DMS153 treated with DMSO at 0.1 percent for 48 hours (cell line): Measurements from ENCODE around the gene BTG4.

Experiments used
- DNase-seq: peaks from one replicate; lab custom pipeline; 2025; ENCODE audit not compliant: unreplicated experiment; lab: John Stamatoyannopoulos, UW

BTG4 gene

GRCh38 chr11:111537336-111537860 is 25.2 kb upstream of the BTG4 start:
- no peak for DNase-seq

- no peak for DNase-seq
These were observed 23.1 kb upstream of the BTG4 start for GRCh38 chr11:111535281-111535680.

- DNase-seq: no peak
These were observed 20.2 kb upstream of the BTG4 start for GRCh38 chr11:111532365-111532709.

GRCh38 chr11:111531687-111532364 is 19.6 kb upstream of the BTG4 start:
- DNase-seq: no peak

GRCh38 chr11:111531136-111531535 is 18.9 kb upstream of the BTG4 start:
- no peak for DNase-seq

- DNase-seq: no peak
These were observed 17.9 kb upstream of the BTG4 start for GRCh38 chr11:111530091-111530490.

GRCh38 chr11:111528557-111528956 is 16.4 kb upstream of the BTG4 start:
- no peak for DNase-seq

GRCh38 chr11:111527279-111527678 is 15.1 kb upstream of the BTG4 start:
- DNase-seq: no peak

- no peak for DNase-seq
These were observed 14.3 kb upstream of the BTG4 start for GRCh38 chr11:111526501-111526900.

- no peak for DNase-seq
These were observed 13.3 kb upstream of the BTG4 start for GRCh38 chr11:111525456-111525855.

- no peak for DNase-seq
These were observed 11.9 kb upstream of the BTG4 start for GRCh38 chr11:111524056-111524455.

- DNase-seq: no peak
These were observed 11.2 kb upstream of the BTG4 start for GRCh38 chr11:111523343-111523742.

- DNase-seq: no peak
These were observed 10.2 kb upstream of the BTG4 start for GRCh38 chr11:111522426-111522825.

- no peak for DNase-seq
These were observed 8.9 kb upstream of the BTG4 start for GRCh38 chr11:111521135-111521534.

GRCh38 chr11:111520560-111520959 is 8.4 kb upstream of the BTG4 start:
- DNase-seq: no peak

- no peak for DNase-seq
These were observed 6.5 kb upstream of the BTG4 start for GRCh38 chr11:111518668-111519067.

- no peak for DNase-seq
These were observed 3.4 kb upstream of the BTG4 start for GRCh38 chr11:111515591-111515990.

- no peak for DNase-seq
These were observed 2.2 kb upstream of the BTG4 start, which contains the start of gene HOATZ for GRCh38 chr11:111514216-111515031. TSS of gene HOATZ (plus strand) at chr11:111514778. CDS start at chr11:111514785, 7 bp downstream.

- no peak for DNase-seq
These were observed 1.0 kb upstream of the BTG4 start for GRCh38 chr11:111513240-111513605.

- no peak for DNase-seq
These were observed 1.9 kb downstream of the BTG4 start for GRCh38 chr11:111510311-111510710.

GRCh38 chr11:111502611-111503010 is 9.6 kb downstream of the BTG4 start:
- DNase-seq: no peak

GRCh38 chr11:111500481-111500880 is 11.7 kb downstream of the BTG4 start:
- DNase-seq: no peak
